ENCODE data around the gene MAFB. TPM values are rescaled to one million over a fixed set of nuclear protein-coding genes. Genes with fewer than 3 reads are reported as not detected.

Gene MAFB
- polyA plus RNA-seq, 1 of the 3 experiments (the other 2 are of a cell fraction), result 0.08 TPM

DNA sequence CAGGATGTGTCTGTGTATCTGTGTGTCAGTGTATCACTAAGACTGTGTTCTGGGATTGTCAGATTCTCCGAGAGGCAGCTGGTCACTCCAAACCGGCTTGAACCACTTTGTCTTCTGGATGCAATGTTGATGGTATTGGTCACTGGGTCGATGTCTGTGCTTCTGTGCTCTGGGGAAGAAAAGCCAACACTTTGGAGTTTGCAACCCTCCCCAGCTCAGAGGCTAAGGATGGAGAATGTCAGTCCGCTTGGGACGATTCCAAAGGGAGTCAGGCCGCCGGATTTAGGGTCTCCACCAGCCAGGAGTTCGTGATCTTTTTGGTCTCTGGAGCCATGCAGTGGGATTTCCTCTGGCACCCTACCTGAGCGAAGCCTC, 5.2 kb downstream of the MAFB start:
- POLR2A ChIA-PET, result no interaction called here
- H2AFZ ChIP-seq (ENCODE audit: low read depth), result no peak overlapping the region

GRCh38 chr20:40683221-40683893, 5.7 kb downstream of the MAFB start:
- POLR2A ChIA-PET, result no interaction called here
- H3K27ac ChIP-seq (ENCODE audit: low read depth in 2 of 2, low read length in 1 of 2), result no peak overlapping the region
- H3F3A ChIP-seq (replicated peaks; ENCODE audit: insufficient read depth), result no peaks in the 10 kb centered on the region
- H3K9me3 ChIP-seq, result no peaks in the 10 kb centered on the region
- CTCF ChIA-PET, result interaction anchor here (1.0 kb wide), 1 partner anchor 14 kb away, joined by 5 read pairs; no protein-coding TSS in a partner anchor
- no peak overlapping the region for H3K4me2 ChIP-seq
- peaks cover 0 to 7% of the 10 kb centered on the region in 2 experiments; a peak in 1 of 4 replicates for H3K4me1 ChIP-seq (ENCODE audit: control insufficient read depth in 1 of 2, insufficient read depth in 2 of 2, low read depth in 1 of 2, low read length in 1 of 2)
- H4K20me1 ChIP-seq (ENCODE audit: insufficient read depth), result no peaks in the 10 kb centered on the region
- H3K9ac ChIP-seq, result no peak overlapping the region
- DNase-seq, result no peak
- H3K9me2 ChIP-seq, result no peaks in the 10 kb centered on the region
- H3K79me2 ChIP-seq (ENCODE audit: insufficient read depth), result no peaks in the 10 kb centered on the region
- H3K36me3 ChIP-seq (replicated peaks in 1 of 2; ENCODE audit: control insufficient read depth in 1 of 2, insufficient read depth in 2 of 2, low read length in 1 of 2), result no peaks in the 10 kb centered on the region
- no peak overlapping the region for H3K4me3 ChIP-seq (ENCODE audit: low read depth in 2 of 2, low read length in 1 of 2)
- peaks cover 39% of the 10 kb centered on the region for H3K27me3 ChIP-seq (ENCODE audit: insufficient read depth)
- H2AFZ ChIP-seq (ENCODE audit: low read depth), result no peak overlapping the region
- WGBS (ENCODE audit: low lambda C conversion rate), result 65% methylated on average over 15 of the region's 58 CpGs
- TF ChIP-seq IRF3 (IDR thresholded peaks at IDR 0.05; ENCODE audit: low read depth, low read length) (no peak), TCF12 (IDR thresholded peaks at IDR 0.05) (no peak), TAF1 (IDR thresholded peaks at IDR 0.05; ENCODE audit: borderline replicate concordance, low read depth, low read length) (no peak), MEF2A (IDR thresholded peaks at IDR 0.05; ENCODE audit: borderline replicate concordance, low read depth) (no peak), SMC3 (IDR thresholded peaks at IDR 0.05; ENCODE audit: low read depth, low read length) (no peak), FOXM1 (IDR thresholded peaks at IDR 0.05; ENCODE audit: low read depth) (no peak), REST (IDR thresholded peaks at IDR 0.05; ENCODE audit: low read depth, low read length) (no peak), RFX5 (IDR thresholded peaks at IDR 0.05; ENCODE audit: low read length) (no peak)
- TF ChIP-seq, protein P1, sequence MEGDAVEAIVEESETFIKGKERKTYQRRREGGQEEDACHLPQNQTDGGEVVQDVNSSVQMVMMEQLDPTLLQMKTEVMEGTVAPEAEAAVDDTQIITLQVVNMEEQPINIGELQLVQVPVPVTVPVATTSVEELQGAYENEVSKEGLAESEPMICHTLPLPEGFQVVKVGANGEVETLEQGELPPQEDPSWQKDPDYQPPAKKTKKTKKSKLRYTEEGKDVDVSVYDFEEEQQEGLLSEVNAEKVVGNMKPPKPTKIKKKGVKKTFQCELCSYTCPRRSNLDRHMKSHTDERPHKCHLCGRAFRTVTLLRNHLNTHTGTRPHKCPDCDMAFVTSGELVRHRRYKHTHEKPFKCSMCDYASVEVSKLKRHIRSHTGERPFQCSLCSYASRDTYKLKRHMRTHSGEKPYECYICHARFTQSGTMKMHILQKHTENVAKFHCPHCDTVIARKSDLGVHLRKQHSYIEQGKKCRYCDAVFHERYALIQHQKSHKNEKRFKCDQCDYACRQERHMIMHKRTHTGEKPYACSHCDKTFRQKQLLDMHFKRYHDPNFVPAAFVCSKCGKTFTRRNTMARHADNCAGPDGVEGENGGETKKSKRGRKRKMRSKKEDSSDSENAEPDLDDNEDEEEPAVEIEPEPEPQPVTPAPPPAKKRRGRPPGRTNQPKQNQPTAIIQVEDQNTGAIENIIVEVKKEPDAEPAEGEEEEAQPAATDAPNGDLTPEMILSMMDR (IDR thresholded peaks at IDR 0.05), result no peak

More for the DNA sequence above, 5.2 kb downstream of the MAFB start:
- peaks cover 0 to 9% of the 10 kb centered on the region in 2 experiments; a peak in 1 of 4 replicates for H3K4me1 ChIP-seq (ENCODE audit: control insufficient read depth in 1 of 2, insufficient read depth in 2 of 2, low read depth in 1 of 2, low read length in 1 of 2)
- 42% methylated on average over 7 of the region's 9 CpGs for WGBS (ENCODE audit: low lambda C conversion rate)
- H4K20me1 ChIP-seq (ENCODE audit: insufficient read depth), result no peaks in the 10 kb centered on the region
- no peak overlapping the region for H3K4me2 ChIP-seq
- H3K27ac ChIP-seq (ENCODE audit: low read depth in 2 of 2, low read length in 1 of 2), result no peak overlapping the region
- H3K79me2 ChIP-seq (ENCODE audit: insufficient read depth), result no peaks in the 10 kb centered on the region
- CTCF ChIA-PET, result interaction anchor here (1.5 kb wide), 1 partner anchor 523 kb away, joined by 5 read pairs; no protein-coding TSS in a partner anchor
- no peaks in the 10 kb centered on the region for H3K9me2 ChIP-seq
- no peaks in the 10 kb centered on the region for H3K36me3 ChIP-seq (replicated peaks in 1 of 2; ENCODE audit: control insufficient read depth in 1 of 2, insufficient read depth in 2 of 2, low read length in 1 of 2)
- H3K4me3 ChIP-seq (ENCODE audit: low read depth in 2 of 2, low read length in 1 of 2), result no peak overlapping the region
- H3K9me3 ChIP-seq, result no peaks in the 10 kb centered on the region
- no peak overlapping the region for H3K9ac ChIP-seq
- TF ChIP-seq MXI1 (IDR thresholded peaks at IDR 0.05; ENCODE audit: low read depth, low read length) (no peak), RCOR1 (IDR thresholded peaks at IDR 0.05; ENCODE audit: low read length) (no peak), USF1 (IDR thresholded peaks at IDR 0.05; ENCODE audit: borderline replicate concordance, low read depth) (no peak), TCF12 (IDR thresholded peaks at IDR 0.05) (no peak), NFIC (IDR thresholded peaks at IDR 0.05; ENCODE audit: borderline replicate concordance) (no peak), SMC3 (IDR thresholded peaks at IDR 0.05; ENCODE audit: low read depth, low read length) (no peak), MEF2A (IDR thresholded peaks at IDR 0.05; ENCODE audit: borderline replicate concordance, low read depth) (no peak), JUND (IDR thresholded peaks at IDR 0.05) (no peak), ELF1 (IDR thresholded peaks at IDR 0.05) (no peak)
- TF ChIP-seq, protein P1 (IDR thresholded peaks at IDR 0.05), result no peak
- DNase-seq, result no peak
- no peaks in the 10 kb centered on the region for H3F3A ChIP-seq (replicated peaks; ENCODE audit: insufficient read depth)
- peaks cover 41% of the 10 kb centered on the region for H3K27me3 ChIP-seq (ENCODE audit: insufficient read depth)
